DOHH2 (cell line): Measurements from ENCODE around the gene DACH1.

ENCODE experiments used
- CTCF ChIP-seq: fragments of 200-600 bp; sonication (generic); IDR thresholded peaks from one replicate; pipeline ENCODE4 v1.5.1; 2014; ENCODE audit warnings: antibody characterized with exemption, mild to moderate bottlenecking, low read depth, low read length; ENCODE audit not compliant: poor library complexity, severe bottlenecking
- EZH2phosphoT487 ChIP-seq: fragments of 200-600 bp; sonication (generic); IDR thresholded peaks from 2 replicates; pipeline ENCODE4 v1.6.1; 2017; ENCODE audit warnings: borderline replicate concordance, mild to moderate bottlenecking, antibody characterized with exemption, low read length, moderate library complexity, mixed read lengths

DNA sequence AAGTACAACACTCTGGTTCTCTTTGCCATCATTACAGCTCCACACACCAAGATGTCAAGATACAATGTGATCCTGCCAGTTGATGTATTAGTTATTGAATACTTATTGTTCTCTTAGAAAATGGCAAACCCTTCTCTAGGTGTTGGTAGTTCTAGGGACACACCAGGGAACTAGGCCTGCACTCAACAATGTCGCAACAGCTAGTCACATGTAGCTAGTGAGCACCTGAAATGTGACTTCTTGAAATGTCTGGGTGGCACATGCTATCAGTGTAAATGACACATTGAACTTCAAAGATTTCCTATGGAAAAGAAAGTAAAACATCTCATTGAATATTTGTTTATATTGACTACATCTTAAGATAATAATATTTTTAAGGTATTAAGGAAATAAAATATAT, 49.7 kb downstream of the DACH1 start:
- no peak for TF ChIP-seq CTCF
- TF ChIP-seq EZH2phosphoT487, result no peak
